Uterus (tissue), 2 donors: ENCODE results near the gene NECTIN1.

Experiments
- CTCF ChIP-seq, 4 experiments: fragments of 200-600 bp in 2 of 4; fragments of 450-650 bp in 2 of 4; sonication (generic) in 2 of 4; IDR thresholded peaks; one replicate each; pipeline ENCODE4 v1.5.1; 2016 to 2019; ENCODE audit warnings: antibody characterized with exemption in 4 of 4, mild to moderate bottlenecking in 2 of 4, moderate library complexity in 1 of 4
- POLR2A ChIP-seq, 2 donors: fragments of 450-650 bp; IDR thresholded peaks; one replicate each; pipeline ENCODE4 v1.6.1; 2016; ENCODE audit warnings: antibody characterized with exemption in 2 of 2, mild to moderate bottlenecking in 1 of 2, moderate library complexity in 1 of 2

DNA sequence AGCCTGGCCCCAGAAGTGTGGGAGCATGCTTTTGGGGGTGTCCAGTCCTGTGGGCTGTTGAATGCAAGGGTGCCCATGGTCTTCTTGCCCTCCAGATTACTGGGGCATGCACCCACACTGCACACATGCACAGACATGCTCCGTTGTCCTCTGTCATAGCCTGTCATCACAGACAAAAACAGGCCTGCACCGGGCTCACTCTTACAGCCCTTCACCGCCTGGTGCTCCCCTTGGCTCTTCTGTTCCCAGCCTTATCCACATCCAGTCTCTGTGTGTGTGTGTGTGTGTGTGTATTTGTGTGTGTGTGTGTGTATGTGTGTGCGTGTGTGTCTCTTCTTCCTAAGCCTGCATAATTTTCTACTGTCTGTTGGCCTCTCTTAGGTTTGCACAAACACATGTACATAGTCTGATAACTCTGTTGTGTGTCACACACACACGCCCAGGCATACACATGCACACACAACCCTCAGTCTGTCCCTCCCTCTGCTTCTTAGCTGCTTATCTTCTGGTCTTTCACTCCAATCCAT lies 23.4 kb upstream of the NECTIN1 start:
- TF ChIP-seq POLR2A (IDR thresholded peaks at IDR 0.05): no peak
- no peak for TF ChIP-seq CTCF (IDR thresholded peaks at IDR 0.05)
